ENCODE results near the gene HLA-DMB.

DNA sequence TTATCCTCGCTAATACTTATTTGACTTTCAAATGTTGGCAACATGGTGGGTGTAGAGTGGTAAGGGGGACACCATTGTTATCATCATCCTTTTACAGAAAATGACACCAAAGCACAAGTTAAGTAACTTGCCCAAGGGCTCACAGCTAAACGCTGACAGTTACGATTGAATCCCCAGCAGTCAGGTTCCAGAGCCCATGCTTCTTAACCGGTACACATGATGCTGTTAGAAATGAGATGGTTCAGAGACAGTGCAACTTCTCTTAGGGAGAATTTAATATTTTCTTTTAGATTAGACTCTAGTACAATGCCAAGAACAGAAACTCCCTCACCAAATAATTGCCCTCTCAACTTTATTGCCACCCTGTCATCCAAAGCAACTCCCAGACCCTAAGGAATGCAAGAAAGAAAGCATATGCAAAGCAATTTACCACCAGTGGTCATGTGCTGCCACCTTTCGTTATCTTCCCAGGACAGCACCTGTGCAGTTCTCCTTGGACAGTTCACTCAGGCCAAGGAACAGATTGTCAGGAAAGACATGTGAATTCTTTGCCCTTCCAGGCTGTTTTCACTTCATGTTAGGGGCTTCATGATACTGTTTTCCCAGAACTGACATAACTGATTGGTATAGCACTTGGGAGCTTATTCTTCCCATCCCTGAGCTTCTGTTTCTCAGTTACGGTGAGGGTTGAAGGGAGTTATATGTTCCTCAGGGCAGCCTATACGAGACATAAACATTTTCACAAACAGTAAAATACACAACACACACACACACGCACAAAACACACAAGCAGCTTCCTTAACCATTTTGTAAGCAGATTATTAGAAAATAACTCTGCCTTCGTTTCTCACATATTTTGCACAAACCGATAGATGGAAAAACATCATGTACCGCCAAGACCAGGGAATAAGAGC is 7.0 kb upstream of the HLA-DMB start:
- TF ChIP-seq, protein P1, sequence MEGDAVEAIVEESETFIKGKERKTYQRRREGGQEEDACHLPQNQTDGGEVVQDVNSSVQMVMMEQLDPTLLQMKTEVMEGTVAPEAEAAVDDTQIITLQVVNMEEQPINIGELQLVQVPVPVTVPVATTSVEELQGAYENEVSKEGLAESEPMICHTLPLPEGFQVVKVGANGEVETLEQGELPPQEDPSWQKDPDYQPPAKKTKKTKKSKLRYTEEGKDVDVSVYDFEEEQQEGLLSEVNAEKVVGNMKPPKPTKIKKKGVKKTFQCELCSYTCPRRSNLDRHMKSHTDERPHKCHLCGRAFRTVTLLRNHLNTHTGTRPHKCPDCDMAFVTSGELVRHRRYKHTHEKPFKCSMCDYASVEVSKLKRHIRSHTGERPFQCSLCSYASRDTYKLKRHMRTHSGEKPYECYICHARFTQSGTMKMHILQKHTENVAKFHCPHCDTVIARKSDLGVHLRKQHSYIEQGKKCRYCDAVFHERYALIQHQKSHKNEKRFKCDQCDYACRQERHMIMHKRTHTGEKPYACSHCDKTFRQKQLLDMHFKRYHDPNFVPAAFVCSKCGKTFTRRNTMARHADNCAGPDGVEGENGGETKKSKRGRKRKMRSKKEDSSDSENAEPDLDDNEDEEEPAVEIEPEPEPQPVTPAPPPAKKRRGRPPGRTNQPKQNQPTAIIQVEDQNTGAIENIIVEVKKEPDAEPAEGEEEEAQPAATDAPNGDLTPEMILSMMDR (IDR thresholded peaks at IDR 0.05) = peak in 2 of 3 experiments; percentile 24 to 38
- TF ChIP-seq POLR2A (IDR thresholded peaks at IDR 0.05; ENCODE audit: low read depth) = no peak
- TF ChIP-seq EP300 (IDR thresholded peaks at IDR 0.05) = no peak
- TF ChIP-seq POLR2AphosphoS5 (IDR thresholded peaks at IDR 0.05) = no peak

Measured in esophagus muscularis mucosa (tissue), 4 donors.